CD14-positive monocyte (primary cell): ENCODE data around the gene CIAO2A. TPM values are rescaled to one million over a fixed set of nuclear protein-coding genes. Genes with fewer than 3 reads are reported as not detected.
A peak's percentile ranks its signal among the peaks of the same experiment; 100 is the strongest.
"Not testable (repeated sequence)": the region's sequence is repeated elsewhere in the genome, so short reads cannot be mapped to it uniquely, and the experiment has no call there.

Experiments
- DNase-seq, 3 donors: peaks; one replicate each; pipeline ENCODE4 v3.0.0-alpha.2; 2011 to 2022
- H2AFZ ChIP-seq: 2 replicates; pipeline ENCODE4 v1.6.0; 2012; ENCODE audit warnings: mild to moderate bottlenecking, low read depth, low read length, inconsistent platforms; ENCODE audit not compliant: insufficient read depth, poor library complexity, severe bottlenecking
- H3K27ac ChIP-seq, 2 donors: 1 replicate in 1 of 2; 2 replicates in 1 of 2; pipeline ENCODE4 v1.5.1; 2012 to 2013; ENCODE audit warnings: low read length in 2 of 2, control low read depth in 1 of 2, inconsistent platforms in 1 of 2, low read depth in 1 of 2, mild to moderate bottlenecking in 1 of 2
- H3K27me3 ChIP-seq, 2 donors: one replicate each; pipeline versions ENCODE4 v1.6.0 to v1.6.1; 2011 to 2013; ENCODE audit warnings: low read length in 2 of 2; ENCODE audit not compliant: control insufficient read depth in 2 of 2, insufficient read depth in 2 of 2
- H3K36me3 ChIP-seq, 2 donors: replicated peaks in 1 of 2; 1 replicate in 1 of 2; 2 replicates in 1 of 2; pipeline versions ENCODE4 v1.5.1 to v1.6.1; 2012 to 2013; ENCODE audit warnings: low read length in 2 of 2, control low read depth in 1 of 2, inconsistent platforms in 1 of 2, mild to moderate bottlenecking in 1 of 2; ENCODE audit not compliant: insufficient read depth in 2 of 2, control insufficient read depth in 1 of 2
- H3K4me1 ChIP-seq, 2 donors: 1 replicate in 1 of 2; 2 replicates in 1 of 2; pipeline versions ENCODE4 v1.5.1 to v1.6.1; 2012 to 2013; ENCODE audit warnings: low read length in 2 of 2, control low read depth in 1 of 2, inconsistent platforms in 1 of 2, mild to moderate bottlenecking in 1 of 2, moderate library complexity in 1 of 2; ENCODE audit not compliant: insufficient read depth in 2 of 2, control insufficient read depth in 1 of 2
- H3K4me2 ChIP-seq: replicated peaks from 2 replicates; pipeline ENCODE3; 2012; ENCODE audit warnings: low read length, moderate library complexity, mild to moderate bottlenecking; ENCODE audit not compliant: poor library complexity, severe bottlenecking; ENCODE audit errors: extremely low read depth
- H3K4me3 ChIP-seq, 3 experiments: fragments of 200-600 bp in 1 of 3; sonication (generic) in 1 of 3; replicated peaks in 1 of 3; 1 replicate in 2 of 3; 2 replicates in 1 of 3; pipeline ENCODE4 v1.5.1; 2011 to 2013; ENCODE audit warnings: low read length in 3 of 3, mild to moderate bottlenecking in 3 of 3, control low read depth in 2 of 3, low read depth in 2 of 3, inconsistent platforms in 1 of 3, moderate library complexity in 1 of 3
- H3K79me2 ChIP-seq: 2 replicates; pipeline ENCODE4 v1.6.0; 2012; ENCODE audit warnings: mild to moderate bottlenecking, control low read depth, inconsistent platforms, low read length, moderate library complexity; ENCODE audit not compliant: insufficient read depth
- H3K9ac ChIP-seq: 2 replicates; pipeline ENCODE4 v1.6.0; 2017; ENCODE audit warnings: low read length, mild to moderate bottlenecking; ENCODE audit not compliant: insufficient read depth, poor library complexity, severe bottlenecking
- H3K9me3 ChIP-seq, 2 donors: replicated peaks in 1 of 2; 1 replicate in 1 of 2; 2 replicates in 1 of 2; pipeline versions ENCODE4 v1.5.1 to v1.6.1; 2012 to 2013; ENCODE audit warnings: low read length in 2 of 2, control low read depth in 1 of 2; ENCODE audit not compliant: control insufficient read depth in 1 of 2, insufficient read depth in 1 of 2
- H4K20me1 ChIP-seq: 2 replicates; pipeline ENCODE4 v1.6.0; 2012; ENCODE audit warnings: mild to moderate bottlenecking, low read length, control low read depth, moderate library complexity; ENCODE audit not compliant: insufficient read depth
- H3K27ac Mint-ChIP-seq, 7 donors: one replicate each; pipeline ENCODE4 v1.8.0; 2020; ENCODE audit warnings: mild to moderate bottlenecking in 7 of 7, mixed read lengths in 7 of 7, moderate library complexity in 6 of 7, inconsistent platforms in 2 of 7
- H3K27me3 Mint-ChIP-seq, 3 donors: one replicate each; pipeline ENCODE4 v1.8.0; 2021 to 2022; ENCODE audit warnings: low read depth in 3 of 3, mild to moderate bottlenecking in 3 of 3, mixed read lengths in 3 of 3, moderate library complexity in 3 of 3, inconsistent platforms in 1 of 3
- H3K36me3 Mint-ChIP-seq, 2 donors: one replicate each; pipeline ENCODE4 v1.8.0; 2020; ENCODE audit warnings: mixed read lengths in 2 of 2, inconsistent platforms in 1 of 2, mild to moderate bottlenecking in 1 of 2
- H3K4me1 Mint-ChIP-seq: one replicate; pipeline ENCODE4 v1.8.0; 2020; ENCODE audit warnings: mild to moderate bottlenecking, mixed read lengths
- H3K4me3 Mint-ChIP-seq, 2 donors: one replicate each; pipeline ENCODE4 v1.8.0; 2020; ENCODE audit warnings: mild to moderate bottlenecking in 2 of 2, mixed read lengths in 2 of 2, moderate library complexity in 1 of 2
- H3K9me3 Mint-ChIP-seq, 7 donors: one replicate each; pipeline ENCODE4 v1.8.0; 2020 to 2022; ENCODE audit warnings: mixed read lengths in 7 of 7, mild to moderate bottlenecking in 6 of 7, moderate library complexity in 6 of 7, inconsistent platforms in 2 of 7
- CTCF ChIP-seq: fragments of 200-600 bp; IDR thresholded peaks from one replicate; pipeline ENCODE4 v1.8.0; 2022; ENCODE audit warnings: antibody characterized with exemption, mild to moderate bottlenecking
- WGBS: methylation state at CpG from one replicate; pipeline ENCODE4 v1.1.5; 2013; ENCODE audit warnings: missing lambda C conversion rate; ENCODE audit not compliant: insufficient coverage; 5-methylcytosine and 5-hydroxymethylcytosine counted together
- intact Hi-C, 2 donors: fragments of 100-400 bp; cut with micrococcal nuclease; formaldehyde crosslinking; loops; one replicate each; pipeline versions ENCODE4 v1.15.0 to v1.15.1; 2023
- polyA plus RNA-seq, 3 donors: library from polyadenylated mRNA; depleted of rRNA in 1 of 3; unstranded in 2 of 3; stranded (reverse) in 1 of 3; fragments of 300-500 nt in 2 of 3; fragments of >200 nt in 1 of 3; fragmentation: Illumina TruSeq in 2 of 3; gene quantifications; 1 replicate in 2 of 3; 2 replicates in 1 of 3; pipeline ENCODE4 v1.2.3, GENCODE V29; 2012 to 2021

Gene CIAO2A
- polyA plus RNA-seq, 3 donors, result 98.2 to 265 (median 261) TPM

GRCh38 chr15:64066451-64066850 lies 27.2 kb downstream of the CIAO2A start:
- no peaks in the 10 kb centered on the region for H3K27me3 Mint-ChIP-seq
- Histone ChIP-seq H3K79me2 (no peaks in the 10 kb centered on the region), H4K20me1 (no peaks in the 10 kb centered on the region), H3K4me1 (peaks cover 20 to 30% of the 10 kb centered on the region in 2 donors), H3K4me2 (no peak overlapping the region), H3K27ac (no peak overlapping the region), H3K4me3 (no peak overlapping the region), H2AFZ (no peak overlapping the region), H3K36me3 (peaks cover 0 to 7% of the 10 kb centered on the region in 2 donors), H3K27me3 (no peaks in the 10 kb centered on the region), H3K9me3 (no peaks in the 10 kb centered on the region), H3K9ac (no peak overlapping the region)
- TF ChIP-seq CTCF, result no peak
- H3K27ac Mint-ChIP-seq, result no peak overlapping the region
- no CpG with 5 or more reads among the region's 1 CpG for WGBS
- intact Hi-C loops, result loop anchor here (5.0 kb wide), 2 partner anchors 174 to 314 kb away; no protein-coding TSS in a partner anchor
- peaks cover 2 to 3% of the 10 kb centered on the region in 2 donors for H3K36me3 Mint-ChIP-seq
- H3K4me3 Mint-ChIP-seq, result no peak overlapping the region
- peak in 1 of 3 donors; percentile 21 for DNase-seq
- H3K9me3 Mint-ChIP-seq, result peaks cover 0 to 2% (median 0%) of the 10 kb centered on the region in 7 donors
- peaks cover 30% of the 10 kb centered on the region for H3K4me1 Mint-ChIP-seq

GRCh38 chr15:64060716-64061115 lies 32.9 kb downstream of the CIAO2A start:
- Histone ChIP-seq H3K9me3 (peaks cover 0 to 5% of the 10 kb centered on the region in 2 donors), H3K27me3 (no peaks in the 10 kb centered on the region), H3K36me3 (no peaks in the 10 kb centered on the region), H3K4me3 (no peak overlapping the region), H3K9ac (no peak overlapping the region), H2AFZ (no peak overlapping the region), H4K20me1 (no peaks in the 10 kb centered on the region), H3K4me1 (peaks cover 8 to 9% of the 10 kb centered on the region in 2 donors), H3K27ac (no peak overlapping the region), H3K79me2 (no peaks in the 10 kb centered on the region), H3K4me2 (no peak overlapping the region)
- H3K4me1 Mint-ChIP-seq, result peaks cover 8% of the 10 kb centered on the region
- intact Hi-C loops, result no loop called here
- DNase-seq, result no peak
- 94% methylated on average over 26 of the region's 29 CpGs for WGBS
- peaks cover 0 to 12% (median 0%) of the 10 kb centered on the region in 7 donors for H3K9me3 Mint-ChIP-seq
- peaks cover 0 to 1% (median 0%) of the 10 kb centered on the region in 3 donors for H3K27me3 Mint-ChIP-seq
- H3K27ac Mint-ChIP-seq, result no peak overlapping the region
- no peaks in the 10 kb centered on the region for H3K36me3 Mint-ChIP-seq
- no peak for TF ChIP-seq CTCF
- H3K4me3 Mint-ChIP-seq, result no peak overlapping the region

GRCh38 chr15:64059104-64059503 lies 34.5 kb downstream of the CIAO2A start:
- H3K4me1 ChIP-seq, H3K4me3 Mint-ChIP-seq, H3K9me3 ChIP-seq, H3K27me3 ChIP-seq, H3K27ac ChIP-seq, H3K4me3 ChIP-seq, H3K36me3 Mint-ChIP-seq, H4K20me1 ChIP-seq, H3K27me3 Mint-ChIP-seq, H2AFZ ChIP-seq, H3K4me2 ChIP-seq, H3K79me2 ChIP-seq, intact Hi-C loops, H3K4me1 Mint-ChIP-seq, H3K36me3 ChIP-seq, H3K9ac ChIP-seq: not testable (repeated sequence)
- DNase-seq, result peak in 1 of 3 donors; percentile 42
- 30% methylated on average over 2 of the region's 2 CpGs for WGBS
- Mint-ChIP-seq H3K9me3 (peaks cover 0 to 12% (median 0%) of the 10 kb centered on the region in 7 donors), H3K27ac (peak overlapping the region in 2 of 7 donors; percentile 19 to 68)
